ENCODE results near the gene PALLD.

GRCh38 chr4:168793542-168793941, 296.7 kb downstream of the PALLD start:
- no peak for TF ChIP-seq CTCF (IDR thresholded peaks at IDR 0.05)
- TF ChIP-seq POLR2A (IDR thresholded peaks at IDR 0.05) = no peak

Data from right lobe of liver (tissue), 4 donors.